Measurements from ENCODE around the gene ANKRD33. TPM values are rescaled to one million over a fixed set of nuclear protein-coding genes. Genes with fewer than 3 reads are reported as not detected.

ANKRD33 gene
- total RNA-seq, 1 donor from 2014 or later = not detected

DNA sequence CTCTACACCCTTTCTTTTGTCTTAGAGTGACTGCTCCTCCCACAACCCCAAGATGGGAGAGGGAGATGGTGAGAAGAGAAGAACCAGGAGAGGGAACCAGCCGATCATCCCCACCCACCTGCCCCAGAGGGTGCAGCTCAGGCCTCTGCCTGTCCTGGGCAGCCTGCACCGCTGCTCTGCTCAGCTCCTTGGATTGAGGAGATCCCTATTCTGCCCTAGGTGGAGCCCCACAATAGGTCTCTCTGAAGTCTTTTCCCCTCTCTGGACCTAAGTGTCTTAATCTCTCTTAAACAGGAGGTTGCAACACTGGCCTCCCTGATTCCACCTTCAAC is 2.2 kb downstream of the ANKRD33 start:
- TF ChIP-seq, protein P1, sequence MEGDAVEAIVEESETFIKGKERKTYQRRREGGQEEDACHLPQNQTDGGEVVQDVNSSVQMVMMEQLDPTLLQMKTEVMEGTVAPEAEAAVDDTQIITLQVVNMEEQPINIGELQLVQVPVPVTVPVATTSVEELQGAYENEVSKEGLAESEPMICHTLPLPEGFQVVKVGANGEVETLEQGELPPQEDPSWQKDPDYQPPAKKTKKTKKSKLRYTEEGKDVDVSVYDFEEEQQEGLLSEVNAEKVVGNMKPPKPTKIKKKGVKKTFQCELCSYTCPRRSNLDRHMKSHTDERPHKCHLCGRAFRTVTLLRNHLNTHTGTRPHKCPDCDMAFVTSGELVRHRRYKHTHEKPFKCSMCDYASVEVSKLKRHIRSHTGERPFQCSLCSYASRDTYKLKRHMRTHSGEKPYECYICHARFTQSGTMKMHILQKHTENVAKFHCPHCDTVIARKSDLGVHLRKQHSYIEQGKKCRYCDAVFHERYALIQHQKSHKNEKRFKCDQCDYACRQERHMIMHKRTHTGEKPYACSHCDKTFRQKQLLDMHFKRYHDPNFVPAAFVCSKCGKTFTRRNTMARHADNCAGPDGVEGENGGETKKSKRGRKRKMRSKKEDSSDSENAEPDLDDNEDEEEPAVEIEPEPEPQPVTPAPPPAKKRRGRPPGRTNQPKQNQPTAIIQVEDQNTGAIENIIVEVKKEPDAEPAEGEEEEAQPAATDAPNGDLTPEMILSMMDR (IDR thresholded peaks at IDR 0.05; ENCODE audit: borderline replicate concordance) = no peak
- intact Hi-C loops (cut with micrococcal nuclease) = no loop called here
- no peak for DNase-seq
- peaks cover 2% of the 10 kb centered on the region for H3K9me3 ChIP-seq (replicated peaks)
- H3K36me3 ChIP-seq = no peaks in the 10 kb centered on the region
- no peak overlapping the region for H3K4me3 ChIP-seq
- H3K27ac ChIP-seq (replicated peaks) = no peak overlapping the region
- peaks cover 21% of the 10 kb centered on the region for H3K27me3 ChIP-seq (ENCODE audit: low read depth)
- peaks cover 22% of the 10 kb centered on the region for H3K4me1 ChIP-seq

DNA sequence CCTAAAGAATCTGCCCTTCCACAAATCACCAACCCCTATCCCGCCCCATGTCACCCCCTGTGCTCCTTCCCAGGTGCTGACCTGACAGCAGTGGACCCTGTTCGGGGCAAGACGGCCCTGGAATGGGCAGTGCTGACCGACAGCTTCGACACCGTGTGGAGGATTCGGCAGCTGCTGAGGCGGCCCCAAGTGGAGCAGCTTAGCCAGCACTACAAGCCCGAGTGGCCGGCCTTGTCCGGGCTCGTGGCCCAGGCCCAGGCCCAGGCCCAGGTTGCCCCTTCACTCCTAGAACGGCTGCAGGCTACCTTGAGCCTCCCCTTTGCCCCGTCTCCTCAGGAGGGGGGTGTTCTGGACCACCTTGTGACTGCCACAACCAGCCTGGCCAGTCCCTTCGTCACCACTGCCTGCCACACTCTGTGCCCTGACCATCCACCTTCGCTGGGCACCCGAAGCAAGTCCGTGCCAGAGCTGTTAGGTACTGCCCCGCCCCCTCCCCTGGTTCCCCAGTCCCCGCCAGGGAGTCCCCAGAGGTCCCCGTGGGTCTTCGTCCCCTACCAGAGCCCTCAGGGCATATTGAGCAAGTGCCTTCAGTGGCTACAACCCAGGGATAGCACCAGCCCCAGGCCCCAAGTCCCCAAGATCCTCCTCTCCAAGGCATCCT is 2.7 kb downstream of the ANKRD33 start:
- Histone ChIP-seq H3K27ac (replicated peaks) (no peak overlapping the region), H3K9me3 (replicated peaks) (no peaks in the 10 kb centered on the region), H3K36me3 (no peaks in the 10 kb centered on the region), H3K4me3 (no peak overlapping the region), H3K27me3 (ENCODE audit: low read depth) (peaks cover 21% of the 10 kb centered on the region), H3K4me1 (peaks cover 27% of the 10 kb centered on the region)
- TF ChIP-seq, protein P1 (IDR thresholded peaks at IDR 0.05; ENCODE audit: borderline replicate concordance) = no peak
- intact Hi-C loops (cut with micrococcal nuclease) = no loop called here
- no peak for DNase-seq

DNA sequence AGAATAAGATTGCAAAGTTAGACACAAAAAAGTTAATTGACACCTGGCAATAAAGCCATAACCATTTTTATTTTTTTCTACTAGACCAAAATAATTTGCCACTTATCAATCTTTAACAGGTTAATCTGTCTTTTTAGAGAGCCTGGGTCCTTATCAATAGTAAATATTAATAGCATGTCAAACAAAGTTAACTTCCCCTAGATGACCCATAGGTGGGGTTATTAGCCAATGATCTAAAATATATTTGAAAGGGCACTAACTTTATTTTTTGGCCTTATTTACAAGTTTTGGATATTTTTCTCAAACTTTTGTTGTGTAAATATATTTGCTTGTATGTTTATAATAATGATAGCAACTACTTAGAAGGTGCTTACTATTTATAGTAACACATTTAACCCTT is 3.9 kb downstream of the ANKRD33 start:
- H3K27ac ChIP-seq (replicated peaks) = no peak overlapping the region
- peaks cover 30% of the 10 kb centered on the region for H3K4me1 ChIP-seq
- no peaks in the 10 kb centered on the region for H3K36me3 ChIP-seq
- H3K4me3 ChIP-seq = no peak overlapping the region
- TF ChIP-seq, protein P1 (IDR thresholded peaks at IDR 0.05; ENCODE audit: borderline replicate concordance) = peak; percentile 51
- H3K9me3 ChIP-seq (replicated peaks) = no peaks in the 10 kb centered on the region
- H3K27me3 ChIP-seq (ENCODE audit: low read depth) = peaks cover 21% of the 10 kb centered on the region
- intact Hi-C loops (cut with micrococcal nuclease) = no loop called here
- DNase-seq = no peak

DNA sequence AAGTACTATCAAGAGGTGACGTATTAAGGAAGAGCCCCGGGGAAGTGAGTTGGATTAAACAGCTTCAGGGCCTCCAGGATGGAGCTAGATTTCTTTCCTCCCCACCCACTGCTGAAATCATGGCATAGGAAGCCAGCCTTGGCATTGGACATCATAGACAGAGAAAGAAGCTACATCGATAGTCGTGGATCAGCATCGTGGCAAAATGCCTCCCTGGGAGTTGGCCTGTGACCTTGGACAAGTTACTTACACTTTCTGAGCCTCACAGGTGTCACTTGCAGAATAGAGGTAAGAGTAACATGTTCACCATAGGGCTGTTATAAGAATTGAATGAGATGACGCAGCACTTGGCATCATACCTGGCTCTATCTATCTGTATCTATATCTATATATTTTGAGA is 5.9 kb downstream of the ANKRD33 start:
- DNase-seq = no peak

DNA sequence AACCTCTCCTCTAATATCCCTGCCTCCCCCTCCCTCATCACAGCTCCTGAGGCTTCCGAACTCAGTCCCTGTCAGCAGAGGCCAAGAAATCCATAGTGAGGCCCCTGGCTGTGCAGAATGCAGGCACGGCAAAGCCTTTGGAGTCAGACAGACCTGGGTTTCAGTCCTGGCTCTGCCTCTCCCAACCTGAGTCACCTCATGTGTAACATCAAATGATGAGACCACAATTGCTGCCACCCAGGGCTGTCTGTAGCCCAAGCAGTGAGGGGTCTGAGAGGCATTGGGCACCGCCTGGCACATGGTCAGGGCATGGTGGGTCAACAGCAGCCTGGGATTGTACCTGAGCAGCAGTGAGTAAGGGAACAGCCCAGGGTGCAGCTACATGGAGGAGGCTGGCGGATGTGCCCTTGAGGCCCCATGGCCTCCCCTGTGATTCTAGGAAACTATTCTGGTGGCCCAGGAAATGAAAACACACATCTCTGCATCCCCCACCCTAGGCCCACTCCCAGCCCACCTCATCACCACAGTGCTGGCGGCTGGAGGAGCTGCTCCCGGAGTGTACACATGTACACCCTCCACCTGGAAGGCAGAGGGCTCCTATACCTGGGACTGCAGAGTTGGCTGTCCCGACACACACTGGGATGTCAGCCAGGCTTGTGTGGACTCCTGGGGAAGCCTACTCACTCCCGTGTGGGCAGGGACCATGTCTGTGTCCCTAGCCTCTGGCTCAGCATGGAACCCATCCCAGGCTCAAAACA is 7.7 kb downstream of the ANKRD33 start:
- DNase-seq = no peak
- H3K27ac ChIP-seq (replicated peaks) = peak overlapping the region; percentile 64

More for the DNA sequence above, 5.9 kb downstream of the ANKRD33 start:
- Histone ChIP-seq H3K27me3 (ENCODE audit: low read depth) (peaks cover 4% of the 10 kb centered on the region), H3K36me3 (no peaks in the 10 kb centered on the region), H3K4me3 (no peak overlapping the region), H3K9me3 (replicated peaks) (no peaks in the 10 kb centered on the region), H3K27ac (replicated peaks) (no peak overlapping the region), H3K4me1 (peaks cover 41% of the 10 kb centered on the region)
- intact Hi-C loops (cut with micrococcal nuclease) = loop anchor here (2.0 kb wide), 1 partner anchor 87 kb away; no protein-coding TSS in a partner anchor
- TF ChIP-seq, protein P1 (IDR thresholded peaks at IDR 0.05; ENCODE audit: borderline replicate concordance) = no peak

More for the DNA sequence above, 7.7 kb downstream of the ANKRD33 start:
- TF ChIP-seq, protein P1 (IDR thresholded peaks at IDR 0.05; ENCODE audit: borderline replicate concordance) = no peak
- Histone ChIP-seq H3K36me3 (no peaks in the 10 kb centered on the region), H3K4me3 (no peak overlapping the region), H3K27me3 (ENCODE audit: low read depth) (no peaks in the 10 kb centered on the region), H3K4me1 (peaks cover 48% of the 10 kb centered on the region), H3K9me3 (replicated peaks) (no peaks in the 10 kb centered on the region)
- intact Hi-C loops (cut with micrococcal nuclease) = loop anchor here (2.0 kb wide), 1 partner anchor 85 kb away; no protein-coding TSS in a partner anchor
